Left colon (tissue), 2 donors: ENCODE results near the gene COL4A2. TPM values are rescaled to one million over a fixed set of nuclear protein-coding genes. Genes with fewer than 3 reads are reported as not detected.

Source experiments
- ATAC-seq: fragments of 200-7000 bp; cut with Tn5 transposase; one replicate; pipeline ENCODE4 v1.9.1; 2020; ENCODE audit warnings: mild to moderate bottlenecking, moderate library complexity
- DNase-seq, 2 donors: peaks; one replicate each; pipeline ENCODE4 v3.0.0-alpha.2; 2020
- intact Hi-C, 2 donors: fragments of 100-400 bp; cut with DNase I in 1 of 2; cut with micrococcal nuclease in 1 of 2; formaldehyde crosslinking; loops; one replicate each; pipeline versions ENCODE4 v1.11.2 to v1.14.0; 2022; cut with DNase I, micrococcal nuclease
- total RNA-seq, 2 donors: library from RNA; stranded (reverse); fragmentation: NEBNext Ultra II Directional; extraction: Animal tissue kit (Norgen Biotek cat#: 25700); gene quantifications; one replicate each; pipeline ENCODE4 v1.2.1, GENCODE V29; 2021
- donor health status: DM: no; HTN: no; CAD: no.
- donor health status: DM: yes; HTN: yes; CAD: no.

COL4A2 gene
- total RNA-seq, 2 donors from 2014 or later: 35.3 to 79.7 TPM

DNA sequence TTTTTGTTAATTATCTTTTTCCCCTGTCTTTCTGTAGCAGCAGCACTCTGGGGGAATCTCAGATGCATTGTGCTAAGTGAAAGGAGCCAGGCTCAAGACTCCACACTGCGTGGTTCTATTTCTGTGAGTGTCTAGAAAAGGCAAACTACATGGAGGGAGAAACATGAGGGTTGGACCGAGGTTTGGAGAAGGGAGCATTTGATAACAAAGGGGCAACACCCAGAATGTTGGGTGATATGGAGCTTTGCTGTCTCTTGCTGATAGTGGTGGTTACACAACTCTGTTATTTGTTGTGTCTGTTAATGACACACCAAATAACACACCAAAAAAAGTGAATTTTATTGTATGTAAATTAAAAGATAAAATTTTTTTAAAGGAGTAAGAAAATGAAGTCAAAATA, 107.8 kb downstream of the COL4A2 start:
- ATAC-seq: no peak
- intact Hi-C loops: loop anchor here (10.0 kb wide), 2 partner anchors 170 to 190 kb away; no protein-coding TSS in a partner anchor
- DNase-seq: no peak

DNA sequence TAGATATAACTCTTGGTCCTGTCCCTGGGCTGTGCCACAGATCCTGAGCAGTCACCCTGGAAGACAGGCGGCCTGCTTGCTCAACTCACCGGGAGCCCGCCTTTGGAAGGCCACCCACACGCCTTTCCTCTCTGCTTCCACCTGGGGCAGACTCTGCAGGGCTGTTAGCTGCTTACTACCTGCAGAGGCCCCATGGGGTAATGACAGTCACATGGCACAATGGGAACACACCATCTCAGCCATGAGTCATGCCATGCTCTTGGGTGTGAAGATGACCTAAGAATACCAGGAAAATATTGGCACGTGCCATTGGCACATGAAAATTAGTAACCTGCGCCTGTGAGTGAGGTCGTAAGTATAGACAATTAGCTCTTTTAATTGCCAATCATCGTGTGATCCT, 108.6 kb downstream of the COL4A2 start:
- ATAC-seq (peak; percentile 61), DNase-seq (no peak)
- intact Hi-C loops: loop anchor here (10.0 kb wide), 2 partner anchors 171 to 191 kb away; no protein-coding TSS in a partner anchor

- intact Hi-C loops: loop anchor here (10.0 kb wide), 2 partner anchors 172 to 192 kb away; no protein-coding TSS in a partner anchor
- ATAC-seq: no peak
Observed at GRCh38 chr13:110416131-110417025, 109.3 kb downstream of the COL4A2 start.

DNA sequence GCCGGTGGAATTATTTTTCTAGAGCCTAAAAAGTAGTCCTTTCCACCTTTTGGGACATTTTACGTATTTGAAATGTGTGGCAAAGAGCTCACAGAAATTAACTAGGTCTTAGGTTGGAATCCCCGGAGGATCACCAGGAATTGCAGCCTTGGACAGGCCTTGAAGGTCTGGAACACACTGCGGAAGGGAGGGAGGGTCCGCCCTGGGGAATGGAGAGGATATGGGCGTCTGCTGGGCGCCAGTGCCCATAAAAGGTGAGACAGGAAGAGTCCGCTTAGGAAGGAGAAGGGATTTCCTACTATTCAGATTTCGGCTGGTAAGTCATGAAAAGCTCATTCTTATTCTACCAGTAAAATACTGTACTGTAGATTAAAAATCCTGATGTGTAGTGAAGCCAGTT, 111.9 kb downstream of the COL4A2 start:
- ATAC-seq: no peak
- DNase-seq: no peak
- intact Hi-C loops: loop anchor here (10.0 kb wide), 2 partner anchors 174 to 194 kb away; no protein-coding TSS in a partner anchor

More at GRCh38 chr13:110416131-110417025, 109.3 kb downstream of the COL4A2 start:
- no peak for DNase-seq

- ATAC-seq: no peak
- intact Hi-C loops: loop anchor here (10.0 kb wide), 2 partner anchors 175 to 195 kb away; no protein-coding TSS in a partner anchor
- DNase-seq: no peak
Observed at GRCh38 chr13:110419381-110419791, 112.3 kb downstream of the COL4A2 start.

DNA sequence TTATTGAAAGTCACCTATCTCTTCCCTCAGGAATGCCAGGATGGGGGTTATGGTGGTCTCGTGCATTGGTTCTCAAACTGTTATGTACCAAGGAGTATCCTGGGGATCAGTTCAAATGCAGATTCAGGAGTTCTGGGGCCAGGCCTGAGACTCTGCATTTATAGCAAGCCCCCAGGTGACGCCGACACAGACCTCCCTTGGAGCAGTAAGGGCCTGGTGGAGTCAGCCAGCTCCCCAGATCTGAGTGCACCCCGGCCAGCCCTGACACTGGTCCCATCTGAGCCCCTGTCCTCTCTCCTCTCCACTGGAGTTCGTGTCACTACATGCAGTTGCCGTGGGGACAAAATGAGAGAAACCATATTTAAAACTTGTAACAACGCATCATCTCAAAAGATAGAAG, 112.9 kb downstream of the COL4A2 start:
- intact Hi-C loops: loop anchor here (10.0 kb wide), 2 partner anchors 175 to 195 kb away; no protein-coding TSS in a partner anchor
- ATAC-seq: no peak

GRCh38 chr13:110420626-110421025, 113.5 kb downstream of the COL4A2 start:
- intact Hi-C loops: no loop called here
- DNase-seq (no peak), ATAC-seq (no peak)

More for the DNA sequence above, 112.9 kb downstream of the COL4A2 start:
- DNase-seq: no peak

DNA sequence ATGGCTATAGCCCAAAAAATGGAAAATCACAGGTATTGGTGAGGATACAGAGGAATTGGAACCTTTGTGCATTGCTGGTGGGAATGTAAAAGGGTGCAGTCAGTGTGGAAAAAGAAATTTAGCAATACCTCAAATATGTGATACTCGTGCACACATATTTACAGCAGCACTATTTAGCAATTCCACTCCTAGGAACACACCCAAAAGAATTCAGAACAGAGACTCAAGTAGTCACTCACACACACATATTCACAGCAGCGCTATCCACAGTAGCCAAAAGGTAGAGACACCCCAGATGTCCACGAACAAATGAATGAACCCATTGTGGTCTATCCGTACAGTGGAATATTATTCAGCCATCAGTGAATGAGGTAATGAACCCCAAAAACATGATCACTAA, 114.0 kb downstream of the COL4A2 start:
- intact Hi-C loops: no loop called here
- DNase-seq: no peak

GRCh38 chr13:110421696-110422385, 114.8 kb downstream of the COL4A2 start:
- no peak for ATAC-seq
- DNase-seq: no peak
- intact Hi-C loops: no loop called here

More for the DNA sequence above, 114.0 kb downstream of the COL4A2 start:
- ATAC-seq: no peak

DNA sequence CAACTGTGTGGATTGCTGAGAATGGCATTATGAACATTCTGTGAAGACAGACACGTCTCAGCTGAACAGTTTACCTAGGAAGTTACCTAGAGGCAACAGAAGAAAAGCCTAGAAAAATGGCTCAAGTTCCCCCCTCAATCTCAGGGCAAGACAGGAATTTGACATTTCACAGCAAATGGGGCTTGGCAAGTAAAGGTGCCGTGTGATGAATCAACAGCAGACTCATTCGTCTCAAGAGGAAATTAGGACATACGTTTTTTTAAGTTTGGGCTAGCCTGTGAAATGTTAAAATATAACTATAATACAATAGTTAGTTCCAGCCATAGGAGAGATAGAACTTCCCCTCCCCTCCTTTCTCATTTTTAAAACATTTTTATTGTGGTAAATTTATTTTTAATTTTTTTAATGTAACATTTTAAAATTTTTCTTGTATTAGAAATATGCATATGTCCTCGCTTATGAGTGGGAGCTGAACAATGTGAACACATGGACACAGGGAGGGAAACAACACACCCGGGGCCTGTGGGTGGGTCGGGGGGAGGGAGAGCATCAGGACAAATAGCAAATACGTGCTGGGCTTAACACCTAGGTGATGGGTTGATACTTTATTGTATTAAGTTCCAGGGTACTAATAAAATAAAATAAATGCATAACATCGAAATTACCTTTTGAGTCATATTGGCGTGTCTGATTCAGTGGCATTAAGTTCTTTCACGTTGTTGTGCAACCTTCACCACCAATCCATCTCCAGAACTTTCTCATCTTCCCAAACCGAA, 116.0 kb downstream of the COL4A2 start:
- ATAC-seq: no peak
- intact Hi-C loops: no loop called here
- no peak for DNase-seq

- intact Hi-C loops: no loop called here
- ATAC-seq: no peak
- no peak for DNase-seq
Observed at GRCh38 chr13:110423689-110424302, 116.7 kb downstream of the COL4A2 start.

- intact Hi-C loops: no loop called here
- DNase-seq (no peak), ATAC-seq (peak; percentile 67)
Observed at GRCh38 chr13:110424569-110425443, 117.7 kb downstream of the COL4A2 start.

DNA sequence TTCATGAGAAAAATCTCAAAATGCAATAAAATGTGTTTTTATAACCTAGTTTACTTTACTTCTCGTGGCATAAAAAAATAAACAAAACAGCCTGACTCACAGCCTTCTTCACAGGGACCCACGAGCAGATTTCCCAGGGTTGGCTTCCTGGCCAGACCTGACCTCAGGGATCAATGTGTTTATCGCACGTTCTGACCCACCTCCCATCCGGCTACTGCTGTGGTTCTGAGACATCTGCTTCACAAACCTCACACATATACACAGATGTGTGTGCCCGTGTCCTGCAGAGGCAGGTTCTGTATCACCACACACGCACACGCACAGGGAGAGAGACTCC, 118.3 kb downstream of the COL4A2 start:
- ATAC-seq (peak; percentile 32), DNase-seq (no peak)
- intact Hi-C loops: no loop called here

GRCh38 chr13:110426735-110427134, 119.7 kb downstream of the COL4A2 start:
- ATAC-seq: no peak

GRCh38 chr13:110428313-110428712, 121.2 kb downstream of the COL4A2 start:
- intact Hi-C loops: no loop called here
- no peak for DNase-seq
- no peak for ATAC-seq

More at GRCh38 chr13:110426735-110427134, 119.7 kb downstream of the COL4A2 start:
- no peak for DNase-seq
- intact Hi-C loops: no loop called here

GRCh38 chr13:110430391-110431336, 123.6 kb downstream of the COL4A2 start:
- ATAC-seq (peak; percentile 92), DNase-seq (no peak)
- intact Hi-C loops: no loop called here
